ENCODE data around the gene STAT1. TPM values are rescaled to one million over a fixed set of nuclear protein-coding genes. Genes with fewer than 3 reads are reported as not detected.

Gene STAT1
- total and polyA plus RNA-seq, 10 of the 15 experiments (the other 5 are each of a cell fraction or from before 2014, with no cell fraction given): 81.8 to 398 (median 307) TPM

DNA sequence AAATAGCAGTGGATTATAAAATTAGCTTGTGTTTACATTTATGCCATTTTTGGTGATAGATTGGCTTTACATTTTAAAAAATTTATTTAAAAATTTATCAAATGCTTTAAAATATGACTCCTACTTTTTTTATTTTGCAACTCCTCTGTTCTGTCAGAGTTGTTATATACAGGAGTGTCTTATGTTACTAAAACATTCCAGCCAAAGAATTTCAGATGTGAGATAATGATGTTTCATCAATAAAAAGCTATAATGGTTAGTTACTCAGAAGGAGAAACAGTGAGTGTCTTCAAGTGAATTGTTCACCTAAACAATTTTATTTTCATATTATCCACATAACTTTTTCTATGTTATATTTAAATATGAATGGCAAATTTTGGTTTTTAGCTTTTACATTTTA lies 80.6 kb downstream of the STAT1 start (continued):
- TF ChIP-seq, protein P1, sequence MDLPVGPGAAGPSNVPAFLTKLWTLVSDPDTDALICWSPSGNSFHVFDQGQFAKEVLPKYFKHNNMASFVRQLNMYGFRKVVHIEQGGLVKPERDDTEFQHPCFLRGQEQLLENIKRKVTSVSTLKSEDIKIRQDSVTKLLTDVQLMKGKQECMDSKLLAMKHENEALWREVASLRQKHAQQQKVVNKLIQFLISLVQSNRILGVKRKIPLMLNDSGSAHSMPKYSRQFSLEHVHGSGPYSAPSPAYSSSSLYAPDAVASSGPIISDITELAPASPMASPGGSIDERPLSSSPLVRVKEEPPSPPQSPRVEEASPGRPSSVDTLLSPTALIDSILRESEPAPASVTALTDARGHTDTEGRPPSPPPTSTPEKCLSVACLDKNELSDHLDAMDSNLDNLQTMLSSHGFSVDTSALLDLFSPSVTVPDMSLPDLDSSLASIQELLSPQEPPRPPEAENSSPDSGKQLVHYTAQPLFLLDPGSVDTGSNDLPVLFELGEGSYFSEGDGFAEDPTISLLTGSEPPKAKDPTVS (IDR thresholded peaks at IDR 0.05; ENCODE audit: low read depth, low read length): no peak
- no peak for TF ChIP-seq KAT2A (conservative IDR thresholded peaks at IDR 0.05; ENCODE audit: control insufficient read depth, low read depth, low read length)
- TF ChIP-seq, protein P2, sequence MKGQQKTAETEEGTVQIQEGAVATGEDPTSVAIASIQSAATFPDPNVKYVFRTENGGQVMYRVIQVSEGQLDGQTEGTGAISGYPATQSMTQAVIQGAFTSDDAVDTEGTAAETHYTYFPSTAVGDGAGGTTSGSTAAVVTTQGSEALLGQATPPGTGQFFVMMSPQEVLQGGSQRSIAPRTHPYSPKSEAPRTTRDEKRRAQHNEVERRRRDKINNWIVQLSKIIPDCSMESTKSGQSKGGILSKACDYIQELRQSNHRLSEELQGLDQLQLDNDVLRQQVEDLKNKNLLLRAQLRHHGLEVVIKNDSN (IDR thresholded peaks at IDR 0.05; ENCODE audit: borderline replicate concordance, extremely low read length, insufficient read depth, low read depth, low read length): no peak
- no peak for TF ChIP-seq CBX5 (IDR thresholded peaks at IDR 0.05; ENCODE audit: low read depth)

DNA sequence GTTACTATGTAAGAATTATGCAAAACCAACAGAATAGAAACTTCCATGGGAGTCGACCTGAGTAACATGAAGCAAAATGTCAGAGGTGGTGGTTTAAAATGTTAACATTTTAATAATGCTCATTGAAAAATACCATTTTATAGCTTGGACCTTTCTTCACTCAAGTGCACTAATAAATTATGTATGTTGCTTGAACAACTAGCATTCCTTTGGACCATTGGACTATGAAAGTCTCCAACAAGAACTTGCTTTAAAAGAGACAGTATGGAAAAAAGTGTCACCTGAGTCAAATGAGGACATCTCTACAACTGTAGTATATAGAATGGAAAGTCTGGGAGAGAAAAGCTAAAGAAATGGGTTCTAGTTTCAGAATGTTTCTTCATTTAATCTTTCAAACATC lies 81.5 kb downstream of the STAT1 start:
- H3K36me3 ChIP-seq (ENCODE audit: control insufficient read depth in 2 of 2, insufficient read depth in 2 of 2, low read length in 1 of 2): peaks cover 2 to 11% of the 10 kb centered on the region in 2 experiments
- ATAC-seq (no peak), FAIRE-seq (no peak), DNase-seq (ENCODE audit: low read depth, low spot score) (no peak)
- in situ Hi-C loops (cut with MboI) (no loop called here), intact Hi-C loops (cut with micrococcal nuclease; ENCODE audit: unreplicated experiment) (no loop called here)
- H3K4me2 ChIP-seq (ENCODE audit: control insufficient read depth, insufficient read depth): no peak overlapping the region
- POLR2A ChIA-PET: no interaction called here
- no peaks in the 10 kb centered on the region for H4K20me1 ChIP-seq (ENCODE audit: control insufficient read depth, insufficient read depth)
- no peaks in the 10 kb centered on the region for H3K4me1 ChIP-seq (ENCODE audit: control insufficient read depth, insufficient read depth, low read length)
- CTCF ChIA-PET: interaction anchor here (1.1 to 1.5 kb wide), 4 partner anchors 16 to 82 kb away, joined by 3 to 6 read pairs (median 6); no protein-coding TSS in a partner anchor
- no TSS peak for BruUV-seq (replicated peaks)
- no peaks in the 10 kb centered on the region for H3K27me3 ChIP-seq (replicated peaks in 1 of 2; ENCODE audit: control insufficient read depth in 2 of 2, insufficient read depth in 2 of 2, low read length in 1 of 2)
- no peak overlapping the region for H3K4me3 ChIP-seq
- no peaks in the 10 kb centered on the region for H3K79me2 ChIP-seq (ENCODE audit: control insufficient read depth, insufficient read depth, low read length)
- WGBS (ENCODE audit: insufficient coverage, insufficient replicate concordance, low lambda C conversion rate, missing lambda C conversion rate): 38% methylated on average over 1 of the region's 1 CpG
- H2AFZ ChIP-seq (ENCODE audit: control insufficient read depth, low read depth, low read length): no peak overlapping the region
- H3K27ac ChIP-seq (ENCODE audit: control insufficient read depth, insufficient read depth): no peak overlapping the region
- no peak overlapping the region for H3K9ac ChIP-seq (ENCODE audit: control insufficient read depth, insufficient read depth, low read length)
- no peaks in the 10 kb centered on the region for H3K9me3 ChIP-seq (replicated peaks; ENCODE audit: control insufficient read depth, insufficient read depth, low read length)
- RAD21 ChIA-PET (ENCODE audit: unreplicated experiment): interaction anchor here (0.6 kb wide), 1 partner anchor 32 kb away, joined by 3 read pairs; no protein-coding TSS in a partner anchor
- SMC1A ChIA-PET (ENCODE audit: uncharacterized antibody, unreplicated experiment): interaction anchor here (0.9 to 1.8 kb wide), 6 partner anchors 14 to 82 kb away, joined by 3 to 5 read pairs (median 3); no protein-coding TSS in a partner anchor
- TF ChIP-seq NRF1 (conservative IDR thresholded peaks at IDR 0.05; ENCODE audit: low read depth, low read length): no peak
- TF ChIP-seq, protein P3, sequence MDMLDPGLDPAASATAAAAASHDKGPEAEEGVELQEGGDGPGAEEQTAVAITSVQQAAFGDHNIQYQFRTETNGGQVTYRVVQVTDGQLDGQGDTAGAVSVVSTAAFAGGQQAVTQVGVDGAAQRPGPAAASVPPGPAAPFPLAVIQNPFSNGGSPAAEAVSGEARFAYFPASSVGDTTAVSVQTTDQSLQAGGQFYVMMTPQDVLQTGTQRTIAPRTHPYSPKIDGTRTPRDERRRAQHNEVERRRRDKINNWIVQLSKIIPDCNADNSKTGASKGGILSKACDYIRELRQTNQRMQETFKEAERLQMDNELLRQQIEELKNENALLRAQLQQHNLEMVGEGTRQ (IDR thresholded peaks at IDR 0.05; ENCODE audit: borderline replicate concordance, low read depth, low read length): no peak
- TF ChIP-seq, protein P4, sequence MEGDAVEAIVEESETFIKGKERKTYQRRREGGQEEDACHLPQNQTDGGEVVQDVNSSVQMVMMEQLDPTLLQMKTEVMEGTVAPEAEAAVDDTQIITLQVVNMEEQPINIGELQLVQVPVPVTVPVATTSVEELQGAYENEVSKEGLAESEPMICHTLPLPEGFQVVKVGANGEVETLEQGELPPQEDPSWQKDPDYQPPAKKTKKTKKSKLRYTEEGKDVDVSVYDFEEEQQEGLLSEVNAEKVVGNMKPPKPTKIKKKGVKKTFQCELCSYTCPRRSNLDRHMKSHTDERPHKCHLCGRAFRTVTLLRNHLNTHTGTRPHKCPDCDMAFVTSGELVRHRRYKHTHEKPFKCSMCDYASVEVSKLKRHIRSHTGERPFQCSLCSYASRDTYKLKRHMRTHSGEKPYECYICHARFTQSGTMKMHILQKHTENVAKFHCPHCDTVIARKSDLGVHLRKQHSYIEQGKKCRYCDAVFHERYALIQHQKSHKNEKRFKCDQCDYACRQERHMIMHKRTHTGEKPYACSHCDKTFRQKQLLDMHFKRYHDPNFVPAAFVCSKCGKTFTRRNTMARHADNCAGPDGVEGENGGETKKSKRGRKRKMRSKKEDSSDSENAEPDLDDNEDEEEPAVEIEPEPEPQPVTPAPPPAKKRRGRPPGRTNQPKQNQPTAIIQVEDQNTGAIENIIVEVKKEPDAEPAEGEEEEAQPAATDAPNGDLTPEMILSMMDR (IDR thresholded peaks at IDR 0.05 in 2 of 3, conservative IDR thresholded peaks at IDR 0.05 in 1 of 3; ENCODE audit: control insufficient read depth in 2 of 3, extremely low read depth in 1 of 3, insufficient read depth in 1 of 3, low read depth in 3 of 3, low read length in 3 of 3): no peak
- TF ChIP-seq, protein P5, sequence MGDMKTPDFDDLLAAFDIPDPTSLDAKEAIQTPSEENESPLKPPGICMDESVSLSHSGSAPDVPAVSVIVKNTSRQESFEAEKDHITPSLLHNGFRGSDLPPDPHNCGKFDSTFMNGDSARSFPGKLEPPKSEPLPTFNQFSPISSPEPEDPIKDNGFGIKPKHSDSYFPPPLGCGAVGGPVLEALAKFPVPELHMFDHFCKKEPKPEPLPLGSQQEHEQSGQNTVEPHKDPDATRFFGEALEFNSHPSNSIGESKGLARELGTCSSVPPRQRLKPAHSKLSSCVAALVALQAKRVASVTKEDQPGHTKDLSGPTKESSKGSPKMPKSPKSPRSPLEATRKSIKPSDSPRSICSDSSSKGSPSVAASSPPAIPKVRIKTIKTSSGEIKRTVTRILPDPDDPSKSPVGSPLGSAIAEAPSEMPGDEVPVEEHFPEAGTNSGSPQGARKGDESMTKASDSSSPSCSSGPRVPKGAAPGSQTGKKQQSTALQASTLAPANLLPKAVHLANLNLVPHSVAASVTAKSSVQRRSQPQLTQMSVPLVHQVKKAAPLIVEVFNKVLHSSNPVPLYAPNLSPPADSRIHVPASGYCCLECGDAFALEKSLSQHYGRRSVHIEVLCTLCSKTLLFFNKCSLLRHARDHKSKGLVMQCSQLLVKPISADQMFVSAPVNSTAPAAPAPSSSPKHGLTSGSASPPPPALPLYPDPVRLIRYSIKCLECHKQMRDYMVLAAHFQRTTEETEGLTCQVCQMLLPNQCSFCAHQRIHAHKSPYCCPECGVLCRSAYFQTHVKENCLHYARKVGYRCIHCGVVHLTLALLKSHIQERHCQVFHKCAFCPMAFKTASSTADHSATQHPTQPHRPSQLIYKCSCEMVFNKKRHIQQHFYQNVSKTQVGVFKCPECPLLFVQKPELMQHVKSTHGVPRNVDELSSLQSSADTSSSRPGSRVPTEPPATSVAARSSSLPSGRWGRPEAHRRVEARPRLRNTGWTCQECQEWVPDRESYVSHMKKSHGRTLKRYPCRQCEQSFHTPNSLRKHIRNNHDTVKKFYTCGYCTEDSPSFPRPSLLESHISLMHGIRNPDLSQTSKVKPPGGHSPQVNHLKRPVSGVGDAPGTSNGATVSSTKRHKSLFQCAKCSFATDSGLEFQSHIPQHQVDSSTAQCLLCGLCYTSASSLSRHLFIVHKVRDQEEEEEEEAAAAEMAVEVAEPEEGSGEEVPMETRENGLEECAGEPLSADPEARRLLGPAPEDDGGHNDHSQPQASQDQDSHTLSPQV (IDR thresholded peaks at IDR 0.05): no peak
- no peak for TF ChIP-seq MTA2 (IDR thresholded peaks at IDR 0.05; ENCODE audit: low read depth)
- TF ChIP-seq KAT2A (conservative IDR thresholded peaks at IDR 0.05; ENCODE audit: control insufficient read depth, low read depth, low read length): no peak
- TF ChIP-seq LARP7 (IDR thresholded peaks at IDR 0.05): no peak
- no peak for TF ChIP-seq POLR2AphosphoS5 (IDR thresholded peaks at IDR 0.05; ENCODE audit: low read length)
- TF ChIP-seq ZNF217 (IDR thresholded peaks at IDR 0.05): no peak
- no peak for TF ChIP-seq GABPA (IDR thresholded peaks at IDR 0.05; ENCODE audit: low read depth)

Measured in GM12878 (cell line).